Measurements from ENCODE around the gene PNKP. TPM values are rescaled to one million over a fixed set of nuclear protein-coding genes. Genes with fewer than 3 reads are reported as not detected.

PNKP gene
- total RNA-seq, 2 donors from 2014 or later, result 55.8 to 78.7 TPM

DNA sequence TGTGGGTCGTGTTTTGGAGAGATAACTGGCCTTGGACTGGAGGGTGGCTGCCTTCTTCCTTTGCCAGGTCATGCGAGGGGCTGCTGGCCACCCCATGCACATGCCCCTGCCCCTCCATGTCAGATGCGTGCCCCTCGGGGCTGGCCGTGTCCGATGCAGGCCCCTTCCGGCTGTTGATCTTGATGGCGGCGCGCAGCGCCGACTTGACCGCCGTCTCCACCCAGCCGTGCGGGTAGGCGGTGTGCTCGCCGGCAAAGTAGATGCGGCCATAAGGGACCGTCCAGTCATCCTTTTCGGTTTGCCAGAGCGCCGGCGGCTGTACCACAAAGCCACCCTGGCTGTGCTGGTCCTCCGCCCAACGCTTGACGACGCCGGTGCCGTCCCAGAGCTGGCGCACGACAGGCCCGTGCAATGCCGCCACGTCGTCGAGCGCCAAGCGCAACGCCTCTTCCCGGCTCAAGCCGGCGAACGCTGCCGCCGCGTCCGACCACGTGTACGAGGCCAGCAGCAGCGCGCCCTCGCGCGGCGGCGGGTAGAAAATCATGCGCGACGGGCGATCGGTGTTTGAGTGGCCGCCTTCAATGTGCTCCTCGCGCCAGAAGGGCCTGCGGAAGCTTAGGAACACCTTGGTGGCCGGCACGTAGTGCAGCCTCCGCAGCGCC lies 22.4 kb upstream of the PNKP start:
- H3K9me3 ChIP-seq, result no peaks in the 10 kb centered on the region
- H3K36me3 ChIP-seq, result peaks cover 3% of the 10 kb centered on the region
- ATAC-seq (ENCODE audit: insufficient number of reproducible peaks, low FRiP score, low read depth), result no peak
- DNase-seq (ENCODE audit: low spot score), result no peak
- H3K27ac ChIP-seq, result no peak overlapping the region
- H3K27me3 ChIP-seq (replicated peaks; ENCODE audit: insufficient read depth), result no peaks in the 10 kb centered on the region
- H3K4me3 ChIP-seq, result peak overlapping the region; percentile 56
- TF ChIP-seq, protein P1, sequence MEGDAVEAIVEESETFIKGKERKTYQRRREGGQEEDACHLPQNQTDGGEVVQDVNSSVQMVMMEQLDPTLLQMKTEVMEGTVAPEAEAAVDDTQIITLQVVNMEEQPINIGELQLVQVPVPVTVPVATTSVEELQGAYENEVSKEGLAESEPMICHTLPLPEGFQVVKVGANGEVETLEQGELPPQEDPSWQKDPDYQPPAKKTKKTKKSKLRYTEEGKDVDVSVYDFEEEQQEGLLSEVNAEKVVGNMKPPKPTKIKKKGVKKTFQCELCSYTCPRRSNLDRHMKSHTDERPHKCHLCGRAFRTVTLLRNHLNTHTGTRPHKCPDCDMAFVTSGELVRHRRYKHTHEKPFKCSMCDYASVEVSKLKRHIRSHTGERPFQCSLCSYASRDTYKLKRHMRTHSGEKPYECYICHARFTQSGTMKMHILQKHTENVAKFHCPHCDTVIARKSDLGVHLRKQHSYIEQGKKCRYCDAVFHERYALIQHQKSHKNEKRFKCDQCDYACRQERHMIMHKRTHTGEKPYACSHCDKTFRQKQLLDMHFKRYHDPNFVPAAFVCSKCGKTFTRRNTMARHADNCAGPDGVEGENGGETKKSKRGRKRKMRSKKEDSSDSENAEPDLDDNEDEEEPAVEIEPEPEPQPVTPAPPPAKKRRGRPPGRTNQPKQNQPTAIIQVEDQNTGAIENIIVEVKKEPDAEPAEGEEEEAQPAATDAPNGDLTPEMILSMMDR (IDR thresholded peaks at IDR 0.05), result peak; percentile 71
- H3K4me1 ChIP-seq (ENCODE audit: control insufficient read depth in 1 of 2, low read depth in 2 of 2), result peaks cover 0 to 4% of the 10 kb centered on the region in 2 donors

DNA sequence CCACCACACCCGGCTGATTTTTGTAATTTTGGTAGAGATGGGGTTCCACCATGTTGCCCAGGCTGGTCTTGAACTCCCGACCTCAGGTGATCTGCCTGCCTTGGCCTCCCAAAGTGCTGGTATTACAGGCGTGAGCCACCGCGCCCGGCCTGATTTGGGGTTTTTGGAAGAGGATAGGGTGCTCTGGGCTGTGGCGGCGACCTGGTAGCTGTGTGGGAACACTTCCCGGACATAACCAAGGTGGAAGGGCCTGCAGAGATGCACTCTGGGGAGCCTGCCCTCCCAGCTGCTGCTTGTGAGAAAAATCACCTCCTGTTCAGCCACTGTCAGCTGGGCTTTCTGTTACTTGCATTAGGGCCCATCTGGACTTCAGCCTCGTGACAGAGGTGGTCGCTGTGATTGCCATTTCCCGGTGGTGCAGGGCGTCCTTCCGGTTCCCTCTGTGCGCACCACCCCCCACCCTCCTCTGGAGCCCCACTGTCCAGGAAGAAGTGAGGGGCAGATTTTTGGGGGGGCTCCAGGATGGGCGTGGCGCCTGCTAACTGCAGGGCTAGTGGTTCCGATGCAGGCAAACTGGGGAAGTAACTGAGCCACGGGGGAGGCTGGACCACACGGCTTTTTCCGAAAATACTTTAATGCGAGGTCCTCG lies 21.8 kb upstream of the PNKP start:
- H3K27ac ChIP-seq, result no peak overlapping the region
- DNase-seq (ENCODE audit: low spot score), result no peak

DNA sequence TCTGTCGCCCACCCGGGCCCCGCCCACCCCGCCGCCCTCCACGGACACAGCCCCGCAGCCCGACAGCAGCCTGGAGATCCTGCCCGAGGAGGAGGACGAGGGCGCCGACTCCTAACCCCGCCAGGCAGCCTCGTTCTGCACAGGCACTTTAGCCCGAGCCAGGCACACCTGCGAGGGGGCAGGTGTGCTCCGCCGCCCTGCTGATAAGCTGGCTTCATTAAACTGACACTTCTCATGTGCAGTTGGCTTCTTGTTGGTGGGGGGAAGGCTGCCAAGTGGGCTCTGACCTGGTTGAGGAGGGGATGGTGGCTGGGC lies 21.1 kb upstream of the PNKP start:
- H3K36me3 ChIP-seq, result peaks cover 17% of the 10 kb centered on the region

More for the DNA sequence above, 21.8 kb upstream of the PNKP start:
- H3K27me3 ChIP-seq (replicated peaks; ENCODE audit: insufficient read depth), result no peaks in the 10 kb centered on the region
- peaks cover 10% of the 10 kb centered on the region for H3K36me3 ChIP-seq
- no peaks in the 10 kb centered on the region for H3K9me3 ChIP-seq
- ATAC-seq (ENCODE audit: insufficient number of reproducible peaks, low FRiP score, low read depth), result no peak
- peaks cover 0 to 4% of the 10 kb centered on the region in 2 donors for H3K4me1 ChIP-seq (ENCODE audit: control insufficient read depth in 1 of 2, low read depth in 2 of 2)
- TF ChIP-seq, protein P1 (IDR thresholded peaks at IDR 0.05), result no peak
- H3K4me3 ChIP-seq, result no peak overlapping the region

DNA sequence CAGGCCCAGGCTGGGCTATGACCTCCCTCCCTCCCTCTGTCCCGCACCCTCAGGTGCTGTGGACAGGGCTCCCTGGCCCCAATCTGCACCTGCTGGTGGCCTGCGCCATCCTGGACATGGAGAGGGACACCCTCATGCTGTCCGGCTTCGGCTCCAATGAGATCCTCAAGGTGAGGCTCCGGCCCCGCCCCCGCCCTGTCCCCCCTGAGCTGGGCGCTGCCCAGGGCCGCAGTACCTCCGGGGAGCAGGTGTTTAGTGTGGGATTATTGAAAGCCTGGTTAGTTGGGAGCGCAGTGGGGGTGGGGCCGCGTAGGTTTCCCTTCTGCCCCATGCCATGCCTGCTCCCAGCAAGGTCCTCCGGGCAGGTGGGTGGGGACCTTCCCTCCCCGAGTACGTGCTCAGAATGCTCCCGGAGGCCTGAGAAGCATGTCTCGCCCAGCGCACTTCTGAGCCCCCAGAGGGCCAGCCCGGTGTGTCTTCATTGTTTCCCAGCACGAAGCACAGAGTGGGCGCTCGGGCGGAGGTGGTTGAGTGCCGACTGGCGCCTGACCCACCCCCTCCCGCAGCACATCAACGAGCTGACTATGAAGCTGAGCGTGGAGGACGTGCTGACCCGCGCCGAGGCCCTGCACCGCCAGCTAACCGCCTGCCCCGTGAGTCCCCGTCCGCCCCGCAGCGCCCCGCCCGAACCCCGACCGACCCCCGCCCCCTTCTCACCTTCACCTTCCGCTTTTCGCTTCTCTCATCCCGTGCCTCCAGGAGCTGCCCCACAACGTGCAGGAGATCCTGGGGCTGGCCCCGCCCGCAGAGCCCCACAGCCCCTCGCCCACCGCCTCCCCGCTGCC lies 20.5 kb upstream of the PNKP start:
- H3K9me3 ChIP-seq, result no peaks in the 10 kb centered on the region
- H3K4me3 ChIP-seq, result no peak overlapping the region
- ATAC-seq (ENCODE audit: insufficient number of reproducible peaks, low FRiP score, low read depth) (no peak), DNase-seq (ENCODE audit: low spot score) (no peak)
- peaks cover 0 to 4% of the 10 kb centered on the region in 2 donors for H3K4me1 ChIP-seq (ENCODE audit: control insufficient read depth in 1 of 2, low read depth in 2 of 2)
- peaks cover 21% of the 10 kb centered on the region for H3K36me3 ChIP-seq
- TF ChIP-seq, protein P1 (IDR thresholded peaks at IDR 0.05), result no peak
- H3K27ac ChIP-seq, result no peak overlapping the region
- H3K27me3 ChIP-seq (replicated peaks; ENCODE audit: insufficient read depth), result no peaks in the 10 kb centered on the region

More for the DNA sequence above, 21.1 kb upstream of the PNKP start:
- Histone ChIP-seq H3K9me3 (no peaks in the 10 kb centered on the region), H3K27ac (no peak overlapping the region), H3K4me1 (ENCODE audit: control insufficient read depth in 1 of 2, low read depth in 2 of 2) (peaks cover 0 to 4% of the 10 kb centered on the region in 2 donors), H3K4me3 (no peak overlapping the region), H3K27me3 (replicated peaks; ENCODE audit: insufficient read depth) (no peaks in the 10 kb centered on the region)
- no peak for DNase-seq (ENCODE audit: low spot score)
- TF ChIP-seq, protein P1 (IDR thresholded peaks at IDR 0.05), result no peak
- no peak for ATAC-seq (ENCODE audit: insufficient number of reproducible peaks, low FRiP score, low read depth)
